ENCODE data around the gene WBP2NL. TPM values are rescaled to one million over a fixed set of nuclear protein-coding genes. Genes with fewer than 3 reads are reported as not detected.

WBP2NL gene
- total RNA-seq, 4 donors from 2014 or later, result 0.22 to 2.8 (median 0.59) TPM

DNA sequence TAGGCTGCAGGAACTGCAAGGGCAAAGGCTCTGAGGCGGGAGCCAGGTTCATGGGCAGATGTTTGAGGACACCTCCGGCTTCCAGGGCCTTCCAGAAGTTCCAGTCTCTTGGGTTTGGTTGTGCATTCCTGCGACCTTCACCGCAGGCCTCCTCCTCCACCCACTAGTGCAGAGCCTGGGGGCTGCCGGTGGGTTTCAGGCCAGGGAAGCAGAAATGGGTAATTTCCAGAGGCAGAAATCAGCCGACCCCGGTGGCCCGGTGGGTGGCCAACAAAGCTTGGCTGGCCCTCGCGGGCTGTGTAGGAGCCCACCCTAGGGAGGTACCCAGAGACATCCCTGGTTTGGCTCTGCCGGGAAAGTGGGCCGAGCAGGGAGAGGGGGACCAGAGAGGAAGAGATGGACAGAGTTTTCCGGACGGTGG is 75.0 kb downstream of the WBP2NL start:
- Histone ChIP-seq H3K9me3 (no peaks in the 10 kb centered on the region), H3K27me3 (no peaks in the 10 kb centered on the region), H3K4me3 (peak overlapping the region; percentile 65 to 83), H3K4me1 (peaks cover 5 to 75% (median 26%) of the 10 kb centered on the region in 3 donors), H3K36me3 (peaks cover 0 to 27% of the 10 kb centered on the region in 2 donors), H3K27ac (peak overlapping the region; percentile 81 to 95 (median 94))
- ATAC-seq, result no peak
- WGBS, 2 donors (ENCODE audit: low coverage in 1 of 2), result 67 to 96% methylated on average over 1 to 3 of the region's 14 CpGs
- TF ChIP-seq, protein P1, sequence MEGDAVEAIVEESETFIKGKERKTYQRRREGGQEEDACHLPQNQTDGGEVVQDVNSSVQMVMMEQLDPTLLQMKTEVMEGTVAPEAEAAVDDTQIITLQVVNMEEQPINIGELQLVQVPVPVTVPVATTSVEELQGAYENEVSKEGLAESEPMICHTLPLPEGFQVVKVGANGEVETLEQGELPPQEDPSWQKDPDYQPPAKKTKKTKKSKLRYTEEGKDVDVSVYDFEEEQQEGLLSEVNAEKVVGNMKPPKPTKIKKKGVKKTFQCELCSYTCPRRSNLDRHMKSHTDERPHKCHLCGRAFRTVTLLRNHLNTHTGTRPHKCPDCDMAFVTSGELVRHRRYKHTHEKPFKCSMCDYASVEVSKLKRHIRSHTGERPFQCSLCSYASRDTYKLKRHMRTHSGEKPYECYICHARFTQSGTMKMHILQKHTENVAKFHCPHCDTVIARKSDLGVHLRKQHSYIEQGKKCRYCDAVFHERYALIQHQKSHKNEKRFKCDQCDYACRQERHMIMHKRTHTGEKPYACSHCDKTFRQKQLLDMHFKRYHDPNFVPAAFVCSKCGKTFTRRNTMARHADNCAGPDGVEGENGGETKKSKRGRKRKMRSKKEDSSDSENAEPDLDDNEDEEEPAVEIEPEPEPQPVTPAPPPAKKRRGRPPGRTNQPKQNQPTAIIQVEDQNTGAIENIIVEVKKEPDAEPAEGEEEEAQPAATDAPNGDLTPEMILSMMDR (IDR thresholded peaks at IDR 0.05), result no peak
- TF ChIP-seq EP300 (IDR thresholded peaks at IDR 0.05), result no peak
- TF ChIP-seq POLR2A (IDR thresholded peaks at IDR 0.05), result no peak
- no peak for TF ChIP-seq POLR2AphosphoS5 (IDR thresholded peaks at IDR 0.05)

DNA sequence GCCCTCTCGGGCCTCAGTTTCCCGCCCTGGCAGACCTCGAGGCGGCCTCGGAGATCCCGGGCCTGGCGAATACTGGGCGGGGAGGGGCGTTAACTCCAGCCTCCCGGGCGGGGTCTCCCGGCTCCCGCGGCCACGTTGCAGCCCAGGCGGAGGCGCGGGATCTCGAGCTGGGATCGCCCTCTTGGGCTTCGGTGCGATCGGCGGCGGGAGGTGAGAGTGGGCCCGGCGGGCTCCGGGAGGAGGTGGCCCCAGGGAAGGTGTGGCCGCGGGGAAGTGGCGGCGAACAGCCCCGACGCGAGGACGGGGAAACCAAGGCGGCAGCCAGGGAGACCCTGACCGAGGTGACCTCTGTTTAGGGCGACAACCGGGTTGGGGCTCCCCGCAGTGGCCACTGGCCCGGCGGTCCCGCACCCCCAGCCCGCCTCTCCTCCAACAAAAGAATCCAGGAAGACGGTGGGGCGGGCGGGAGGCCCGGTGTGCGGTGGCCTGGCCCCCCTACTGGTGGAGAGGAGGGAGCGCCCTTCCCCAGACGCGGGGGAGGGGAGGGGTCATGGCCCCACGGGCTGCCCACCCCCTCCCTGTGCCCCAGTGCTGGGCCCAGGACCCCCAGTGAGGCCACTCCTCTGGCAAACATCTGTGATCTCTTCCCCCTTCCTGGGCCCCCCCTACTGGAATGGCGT is 75.7 kb downstream of the WBP2NL start, which contains the start of gene PHETA2:
PHETA2 (plus strand) TSS at position 117 of the 680 bp plus-strand sequence. CDS start 3,046 bp downstream, outside the sequence.
- Histone ChIP-seq H3K9me3 (no peaks in the 10 kb centered on the region), H3K27ac (peak within 1 kb of the TSS; percentile 81 to 95 (median 94)), H3K4me1 (peaks cover 5 to 73% (median 27%) of the 10 kb centered on the region in 3 donors), H3K4me3 (peak within 1 kb of the TSS; percentile 65 to 83), H3K27me3 (no peaks in the 10 kb centered on the region), H3K36me3 (peaks cover 0 to 27% of the 10 kb centered on the region in 2 donors)
- TF ChIP-seq EP300 (IDR thresholded peaks at IDR 0.05) (no peak), POLR2AphosphoS5 (IDR thresholded peaks at IDR 0.05) (no peak), POLR2A (IDR thresholded peaks at IDR 0.05) (peak; percentile 19 to 20)
- TF ChIP-seq, protein P1 (IDR thresholded peaks at IDR 0.05), result peak in 3 of 4 experiments; percentile 52 to 62 (median 57)
- 0% methylated on average over 1 of the region's 55 CpGs; no CpG with 5 or more reads in 1 of the 2 donors for WGBS, 2 donors (ENCODE audit: low coverage in 1 of 2)
- no peak for ATAC-seq

DNA sequence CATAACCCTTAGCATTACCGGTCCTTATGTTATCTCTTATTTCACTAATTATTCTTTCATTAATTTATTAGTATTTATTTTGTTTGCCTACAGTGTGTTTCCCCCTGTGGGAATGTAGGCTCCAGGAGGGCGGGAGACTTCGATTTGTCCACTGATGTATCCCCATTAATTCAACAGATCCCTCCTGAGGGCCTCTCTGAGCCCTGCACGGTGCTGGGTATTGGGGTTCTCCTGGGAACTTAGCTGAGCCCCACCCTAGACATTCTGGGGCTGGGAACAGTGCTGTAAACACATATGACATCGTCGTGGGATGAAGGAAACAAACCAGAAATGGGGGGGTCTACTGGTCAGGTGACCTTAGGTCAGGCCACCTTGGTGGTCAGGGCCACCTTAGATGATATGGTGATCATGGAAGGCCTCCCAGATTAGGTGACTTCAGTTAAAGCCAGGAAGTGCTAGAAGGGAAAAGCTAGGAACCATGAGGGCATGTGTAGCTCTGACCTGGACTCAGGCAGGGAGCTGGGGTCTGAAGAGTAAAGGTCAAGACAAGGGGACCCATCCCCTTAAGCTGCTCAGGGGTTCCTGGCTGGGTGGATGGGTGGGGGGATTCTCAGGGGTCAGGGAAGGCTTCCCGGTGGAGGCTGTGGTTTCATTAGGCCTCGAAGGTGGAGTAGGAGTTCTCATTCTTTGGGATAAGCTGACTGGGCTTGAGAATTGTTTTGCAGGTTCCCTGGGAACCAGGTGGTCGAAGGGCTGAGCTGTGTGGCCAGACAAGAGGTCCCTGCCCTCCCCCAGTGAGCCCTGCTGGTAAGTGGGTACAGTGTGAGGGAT is 76.5 kb downstream of the WBP2NL start:
- WGBS, 2 donors (ENCODE audit: low coverage in 1 of 2), result 0 to 51% methylated on average over 1 to 9 of the region's 9 CpGs
- TF ChIP-seq, protein P1 (IDR thresholded peaks at IDR 0.05), result no peak
- no peak for TF ChIP-seq POLR2AphosphoS5 (IDR thresholded peaks at IDR 0.05)
- no peak for TF ChIP-seq EP300 (IDR thresholded peaks at IDR 0.05)
- no peak for TF ChIP-seq POLR2A (IDR thresholded peaks at IDR 0.05)
- no peak for ATAC-seq
- Histone ChIP-seq H3K27me3 (no peaks in the 10 kb centered on the region), H3K9me3 (no peaks in the 10 kb centered on the region), H3K4me3 (peak overlapping the region; percentile 65 to 83), H3K36me3 (peaks cover 0 to 27% of the 10 kb centered on the region in 2 donors), H3K4me1 (peaks cover 5 to 66% (median 22%) of the 10 kb centered on the region in 3 donors), H3K27ac (peak overlapping the region; percentile 81 to 95 (median 94))

DNA sequence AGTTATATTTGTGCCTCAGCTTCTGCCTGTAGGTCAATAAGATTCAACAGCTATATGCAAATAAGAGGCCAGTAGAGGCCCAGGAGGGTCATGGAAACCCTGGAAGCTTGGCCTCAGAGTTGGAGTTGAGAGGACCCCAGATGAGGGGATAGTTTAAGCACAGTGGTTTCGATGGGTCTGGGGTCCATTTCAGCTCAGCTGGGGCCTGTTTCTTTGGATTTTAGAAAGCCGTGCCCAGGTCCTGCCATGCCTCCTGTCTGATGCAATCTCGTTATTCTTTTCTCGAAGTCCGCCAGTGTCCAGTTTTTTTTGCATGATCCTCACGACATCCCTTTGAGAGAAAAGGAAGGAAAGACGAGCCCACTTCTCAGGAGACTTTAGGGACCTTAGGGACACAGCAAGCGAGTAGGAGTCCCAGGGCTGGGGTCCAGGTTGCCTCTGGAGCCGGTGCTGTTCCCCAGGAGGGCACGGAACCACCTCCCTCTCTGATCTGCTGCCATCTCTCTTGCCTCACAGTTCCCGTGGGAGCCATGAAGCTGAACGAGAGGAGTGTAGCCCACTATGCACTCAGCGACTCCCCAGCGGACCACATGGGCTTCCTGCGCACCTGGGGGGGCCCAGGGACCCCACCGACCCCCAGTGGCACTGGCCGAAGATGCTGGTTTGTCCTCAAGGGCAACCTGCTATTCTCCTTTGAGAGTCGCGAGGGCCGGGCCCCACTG is 78.3 kb downstream of the WBP2NL start:
- 81 to 86% methylated on average over 5 to 9 of the region's 20 CpGs for WGBS, 2 donors (ENCODE audit: low coverage in 1 of 2)
- TF ChIP-seq, protein P1 (IDR thresholded peaks at IDR 0.05), result no peak
- TF ChIP-seq POLR2A (IDR thresholded peaks at IDR 0.05) (no peak), EP300 (IDR thresholded peaks at IDR 0.05) (no peak), POLR2AphosphoS5 (IDR thresholded peaks at IDR 0.05) (no peak)

More for the DNA sequence above, 78.3 kb downstream of the WBP2NL start:
- no peak overlapping the region for H3K4me3 ChIP-seq
- peak overlapping the region in 3 of 4 donors; percentile 93 to 99 (median 97) for H3K27ac ChIP-seq
- peaks cover 0 to 32% of the 10 kb centered on the region in 2 donors for H3K36me3 ChIP-seq
- ATAC-seq, result no peak
- no peaks in the 10 kb centered on the region for H3K9me3 ChIP-seq
- peaks cover 5 to 68% (median 22%) of the 10 kb centered on the region in 3 donors for H3K4me1 ChIP-seq
- H3K27me3 ChIP-seq, result no peaks in the 10 kb centered on the region

Measured in gastroesophageal sphincter (tissue), 4 donors.